ENCODE measurements around the gene KLF8.

Gene KLF8

DNA sequence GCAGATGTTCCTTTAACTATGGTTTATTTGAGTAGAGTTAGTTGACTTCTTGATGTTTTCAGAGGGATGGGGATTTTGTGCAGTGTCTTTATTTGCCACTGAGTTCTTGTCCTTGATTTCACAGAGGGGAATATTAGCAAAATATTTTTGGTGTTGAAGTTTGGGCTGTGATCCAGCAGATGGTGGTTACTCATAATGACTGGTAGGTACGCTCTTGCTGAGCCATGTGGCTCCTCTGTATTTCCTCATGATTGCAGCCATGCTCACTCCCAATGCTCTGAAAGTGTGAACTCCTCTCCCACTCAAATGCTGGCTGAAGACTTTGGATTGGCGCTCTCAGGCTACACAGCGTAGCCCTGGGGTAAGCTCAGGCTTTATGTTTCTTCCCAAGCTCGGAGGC, 77.7 kb downstream of the KLF8 start:
- no peak for DNase-seq (ENCODE audit: low read depth, low spot score)

DNA sequence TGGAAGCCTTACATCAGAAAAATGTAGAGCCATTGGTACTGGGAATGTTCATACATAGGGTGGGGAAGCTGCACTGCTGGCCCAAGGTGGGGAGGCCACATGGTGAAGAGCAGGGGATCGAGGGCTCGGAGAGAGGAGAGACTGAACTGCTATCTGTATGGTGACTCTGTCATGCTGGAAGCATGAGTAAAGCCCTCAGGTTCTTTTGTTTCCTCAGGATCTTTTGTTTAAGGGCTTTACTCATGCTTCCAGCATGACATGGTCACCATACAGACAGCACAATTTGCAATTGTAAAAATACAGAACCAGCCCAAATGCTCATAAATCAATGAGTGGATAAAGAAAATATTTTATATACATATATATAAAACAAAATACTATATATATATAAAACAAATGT, 78.4 kb downstream of the KLF8 start:
- DNase-seq (ENCODE audit: low read depth, low spot score) = no peak

DNA sequence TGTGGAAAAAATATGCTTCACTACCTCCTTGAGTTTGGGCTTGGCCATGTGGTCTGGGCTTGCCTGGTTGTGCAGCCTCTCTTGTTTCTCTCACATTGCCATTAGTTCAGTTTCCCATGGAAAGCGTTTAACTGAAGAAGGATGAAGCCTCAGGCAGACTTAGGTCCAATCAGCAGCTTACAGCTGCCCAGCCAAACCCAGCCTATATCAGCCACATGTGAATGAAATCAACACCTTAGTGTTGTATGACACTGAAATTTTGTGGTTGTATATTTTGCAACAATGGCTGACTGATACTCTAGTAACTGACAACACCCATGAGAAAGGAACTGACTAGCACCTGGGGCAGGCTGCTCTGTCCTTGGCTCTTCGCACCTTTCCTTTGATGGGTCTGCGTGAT, 81.2 kb downstream of the KLF8 start:
- no peak for DNase-seq (ENCODE audit: low read depth, low spot score)

DNA sequence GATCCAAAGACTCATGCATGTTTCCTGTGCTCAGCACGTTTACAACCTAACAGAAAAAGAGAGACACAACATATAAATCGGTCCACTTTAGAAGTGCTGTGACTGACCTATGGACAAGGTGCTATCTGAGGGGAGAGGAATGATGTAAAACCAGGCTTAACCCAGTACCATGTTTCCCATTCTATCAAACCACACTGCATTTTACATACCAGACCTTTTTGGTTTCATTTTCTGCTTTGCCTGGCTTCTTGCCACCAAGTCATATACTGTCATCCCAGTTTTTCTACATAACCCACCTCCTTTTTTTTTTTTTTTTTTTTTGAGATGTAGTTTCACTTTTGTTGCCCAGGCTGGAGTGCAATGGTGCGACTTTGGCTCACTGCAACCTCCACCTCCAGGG, 82.2 kb downstream of the KLF8 start:
- DNase-seq (ENCODE audit: low read depth, low spot score) = no peak

DNA sequence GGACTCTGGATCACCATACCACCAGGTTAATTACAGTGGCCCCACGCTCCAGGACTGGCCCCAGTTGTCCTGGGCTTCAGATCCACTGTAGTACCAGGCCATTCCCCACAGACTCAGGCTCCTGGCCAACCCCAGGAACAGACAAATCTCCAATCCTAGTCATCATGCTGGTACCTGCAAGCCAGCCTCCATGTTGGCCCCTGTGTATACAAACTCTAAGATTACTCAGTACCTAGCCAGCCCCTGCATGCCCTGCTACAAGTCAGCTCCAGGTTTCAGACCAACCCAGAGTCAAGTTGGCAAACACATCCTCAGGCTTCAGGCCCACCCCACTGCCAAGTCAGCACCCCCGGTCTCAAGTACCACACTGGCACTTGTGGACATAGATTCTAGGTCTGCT, 85.9 kb downstream of the KLF8 start:
- DNase-seq (ENCODE audit: low read depth, low spot score) = no peak

DNA sequence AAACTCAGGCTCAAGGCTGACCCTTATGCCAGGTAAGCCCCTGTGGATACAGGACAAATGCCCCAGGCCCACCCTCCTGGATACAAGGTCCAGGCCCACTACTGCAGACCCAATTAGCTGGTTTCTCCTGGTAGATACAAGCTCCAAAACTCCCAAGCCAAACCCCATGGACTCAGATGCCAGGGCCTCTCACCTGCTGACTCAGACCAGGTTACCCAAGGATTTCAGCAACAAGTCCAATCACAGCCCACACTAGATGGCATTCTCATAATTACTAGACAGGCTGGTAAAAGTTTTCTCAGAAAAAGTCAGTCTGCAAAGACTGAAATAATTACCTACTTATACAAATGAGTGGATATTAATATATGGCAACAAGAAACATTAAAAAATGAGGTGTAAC, 87.0 kb downstream of the KLF8 start:
- no peak for DNase-seq (ENCODE audit: low read depth, low spot score)
